Cardiac fibroblast (primary cell): ENCODE data around the gene SMAD6.
A peak's percentile ranks its signal among the peaks of the same experiment; 100 is the strongest.

Experiments
- DNase-seq, 2 donors: peaks; one replicate each; pipeline versions ENCODE4 v3.0.0 to v3.0.0-alpha.2; 2010; ENCODE audit warnings: low read depth in 2 of 2
- H3K4me3 ChIP-seq, 2 donors: replicated peaks in 1 of 2; 1 replicate in 1 of 2; 2 replicates in 1 of 2; pipeline ENCODE4 v1.5.1; 2011; ENCODE audit warnings: low read depth in 2 of 2, low read length in 2 of 2, mild to moderate bottlenecking in 2 of 2, moderate library complexity in 1 of 2
- CTCF ChIP-seq: IDR thresholded peaks from one replicate; pipeline ENCODE4 v1.5.1; 2011; ENCODE audit warnings: low read depth, mild to moderate bottlenecking, low read length, inconsistent platforms

Gene SMAD6

GRCh38 chr15:66766282-66767230 is 64.5 kb downstream of the SMAD6 start:
- DNase-seq = peak in 1 of 2 donors; percentile 52
- no peak overlapping the region for H3K4me3 ChIP-seq
- no peak for TF ChIP-seq CTCF

GRCh38 chr15:66767240-66767659 is 65.2 kb downstream of the SMAD6 start:
- no peak for DNase-seq
- no peak for TF ChIP-seq CTCF
- H3K4me3 ChIP-seq = no peak overlapping the region

GRCh38 chr15:66768987-66769386 is 67.0 kb downstream of the SMAD6 start:
- DNase-seq = no peak
- no peak for TF ChIP-seq CTCF
- no peak overlapping the region for H3K4me3 ChIP-seq

- no peak for DNase-seq
- no peak for TF ChIP-seq CTCF
- H3K4me3 ChIP-seq = no peak overlapping the region
These were observed 68.7 kb downstream of the SMAD6 start for GRCh38 chr15:66770518-66771350.

- H3K4me3 ChIP-seq = no peak overlapping the region
- no peak for TF ChIP-seq CTCF
- no peak for DNase-seq
These were observed 69.3 kb downstream of the SMAD6 start for GRCh38 chr15:66771351-66771650.

- no peak for TF ChIP-seq CTCF
- no peak overlapping the region for H3K4me3 ChIP-seq
- no peak for DNase-seq
These were observed 70.6 kb downstream of the SMAD6 start for GRCh38 chr15:66772604-66773128.
